ES-I3 (cell line): ENCODE results near the gene HCN2.
"Not testable (repeated sequence)": the region's sequence is repeated elsewhere in the genome, so short reads cannot be mapped to it uniquely, and the experiment has no call there.

ENCODE experiments used
- H3K36me3 ChIP-seq: 2 replicates; pipeline ENCODE4 v1.6.1; 2013; ENCODE audit warnings: mild to moderate bottlenecking, low read length, control low read depth, moderate library complexity; ENCODE audit not compliant: insufficient read depth
- H3K4me1 ChIP-seq: 2 replicates; pipeline ENCODE4 v1.6.1; 2013; ENCODE audit warnings: mild to moderate bottlenecking, control low read depth, low read length; ENCODE audit not compliant: insufficient read depth
- H3K9ac ChIP-seq: 2 replicates; pipeline ENCODE4 v1.6.1; 2013; ENCODE audit warnings: low read depth, mild to moderate bottlenecking, low read length, moderate library complexity
- H3K9me3 ChIP-seq: 2 replicates; pipeline ENCODE4 v1.6.1; 2013; ENCODE audit warnings: mild to moderate bottlenecking, low read length, moderate library complexity; ENCODE audit not compliant: control insufficient read depth, insufficient read depth

Gene HCN2

GRCh38 chr19:576768-577438 is 12.8 kb upstream of the HCN2 start:
- no peak overlapping the region for H3K9ac ChIP-seq
- peaks cover 3% of the 10 kb centered on the region; the same call in 1 of the 2 replicates for H3K36me3 ChIP-seq
- no peaks in the 10 kb centered on the region for H3K9me3 ChIP-seq
- peaks cover 9% of the 10 kb centered on the region; the same call in 1 of the 2 replicates for H3K4me1 ChIP-seq

- peaks cover 3% of the 10 kb centered on the region; the same call in 1 of the 2 replicates for H3K36me3 ChIP-seq
- peaks cover 9% of the 10 kb centered on the region; the same call in 1 of the 2 replicates for H3K4me1 ChIP-seq
- no peak overlapping the region for H3K9ac ChIP-seq
- no peaks in the 10 kb centered on the region for H3K9me3 ChIP-seq
Observed at GRCh38 chr19:577439-578392, 12.0 kb upstream of the HCN2 start.

GRCh38 chr19:579111-579841 is 10.4 kb upstream of the HCN2 start:
- peaks cover 3% of the 10 kb centered on the region; the same call in 1 of the 2 replicates for H3K36me3 ChIP-seq
- no peaks in the 10 kb centered on the region for H3K9me3 ChIP-seq
- H3K9ac ChIP-seq: no peak overlapping the region
- peaks cover 9% of the 10 kb centered on the region; the same call in 1 of the 2 replicates for H3K4me1 ChIP-seq

- H3K9me3 ChIP-seq: no peaks in the 10 kb centered on the region
- H3K9ac ChIP-seq: no peak overlapping the region
- peaks cover 3% of the 10 kb centered on the region; the same call in 1 of the 2 replicates for H3K36me3 ChIP-seq
- H3K4me1 ChIP-seq: peaks cover 7% of the 10 kb centered on the region; the same call in 1 of the 2 replicates
Observed at GRCh38 chr19:579842-580155, 9.9 kb upstream of the HCN2 start.

- Histone ChIP-seq H3K4me1 (0 out of 2 replicates have a peak, but pooled peaks cover 3% of the 10 kb centered on the region), H3K9me3 (no peaks in the 10 kb centered on the region), H3K9ac (no peak overlapping the region), H3K36me3 (peaks cover 3% of the 10 kb centered on the region; the same call in 1 of the 2 replicates)
Observed at GRCh38 chr19:580274-580835, 9.3 kb upstream of the HCN2 start.

- H3K4me1 ChIP-seq: no peaks in the 10 kb centered on the region
- no peaks in the 10 kb centered on the region for H3K9me3 ChIP-seq
- peaks cover 3% of the 10 kb centered on the region; the same call in 1 of the 2 replicates for H3K36me3 ChIP-seq
- H3K9ac ChIP-seq: no peak overlapping the region
Observed at GRCh38 chr19:581399-582111, 8.1 kb upstream of the HCN2 start.

- no peaks in the 10 kb centered on the region for H3K4me1 ChIP-seq
- H3K36me3 ChIP-seq: peaks cover 3% of the 10 kb centered on the region; the same call in 1 of the 2 replicates
Observed at GRCh38 chr19:582497-583197, 7.0 kb upstream of the HCN2 start.

GRCh38 chr19:583198-583967 is 6.3 kb upstream of the HCN2 start:
- Histone ChIP-seq H3K36me3 (peaks cover 3% of the 10 kb centered on the region; the same call in 1 of the 2 replicates), H3K4me1 (no peaks in the 10 kb centered on the region; the same call in 1 of the 2 replicates), H3K9ac (no peak overlapping the region), H3K9me3 (no peaks in the 10 kb centered on the region)

More at GRCh38 chr19:582497-583197, 7.0 kb upstream of the HCN2 start:
- no peak overlapping the region for H3K9ac ChIP-seq
- no peaks in the 10 kb centered on the region for H3K9me3 ChIP-seq

GRCh38 chr19:583968-584239 is 5.8 kb upstream of the HCN2 start:
- Histone ChIP-seq H3K9ac (no peak overlapping the region), H3K36me3 (peaks cover 3% of the 10 kb centered on the region; the same call in 1 of the 2 replicates), H3K4me1 (no peaks in the 10 kb centered on the region; the same call in 1 of the 2 replicates), H3K9me3 (no peaks in the 10 kb centered on the region)

GRCh38 chr19:584240-585001 is 5.3 kb upstream of the HCN2 start:
- Histone ChIP-seq H3K36me3 (peaks cover 3% of the 10 kb centered on the region; the same call in 1 of the 2 replicates), H3K4me1 (peaks cover 3% of the 10 kb centered on the region; the same call in 1 of the 2 replicates), H3K9me3 (no peaks in the 10 kb centered on the region), H3K9ac (no peak overlapping the region)

GRCh38 chr19:585146-585545 is 4.5 kb upstream of the HCN2 start:
- not testable (repeated sequence) for H3K4me1 ChIP-seq, H3K9ac ChIP-seq, H3K36me3 ChIP-seq, H3K9me3 ChIP-seq

- no peak overlapping the region for H3K9ac ChIP-seq
- H3K36me3 ChIP-seq: peaks cover 3% of the 10 kb centered on the region; the same call in 1 of the 2 replicates
- H3K9me3 ChIP-seq: no peaks in the 10 kb centered on the region
- H3K4me1 ChIP-seq: peaks cover 3% of the 10 kb centered on the region; the same call in 1 of the 2 replicates
Observed at GRCh38 chr19:585551-586110, 4.0 kb upstream of the HCN2 start.
